Caki2 (cell line): ENCODE results near the gene PPP6R3. TPM values are rescaled to one million over a fixed set of nuclear protein-coding genes. Genes with fewer than 3 reads are reported as not detected.

Experiments used
- DNase-seq: peaks from one replicate; pipeline ENCODE4 v3.0.0-alpha.2; 2015; ENCODE audit warnings: low read depth
- in situ Hi-C: cut with HindIII; loops from 2 replicates; pipeline ENCODE4 v1.10.0; 2016; ENCODE audit warnings: low sequenced_read_pairs, low pct_unique_long_range_greater_than_20kb, mixed read lengths
- total RNA-seq: library from RNA; depleted of rRNA; stranded (reverse); fragments of >200 nt; shearing (Covaris generic); gene quantifications from 2 replicates; pipeline ENCODE4 v1.2.3, GENCODE V29; 2014; ENCODE audit warnings: low replicate concordance; rRNA removed

PPP6R3 gene
- total RNA-seq, 1 experiment from 2014 or later, result 55.0 TPM

DNA sequence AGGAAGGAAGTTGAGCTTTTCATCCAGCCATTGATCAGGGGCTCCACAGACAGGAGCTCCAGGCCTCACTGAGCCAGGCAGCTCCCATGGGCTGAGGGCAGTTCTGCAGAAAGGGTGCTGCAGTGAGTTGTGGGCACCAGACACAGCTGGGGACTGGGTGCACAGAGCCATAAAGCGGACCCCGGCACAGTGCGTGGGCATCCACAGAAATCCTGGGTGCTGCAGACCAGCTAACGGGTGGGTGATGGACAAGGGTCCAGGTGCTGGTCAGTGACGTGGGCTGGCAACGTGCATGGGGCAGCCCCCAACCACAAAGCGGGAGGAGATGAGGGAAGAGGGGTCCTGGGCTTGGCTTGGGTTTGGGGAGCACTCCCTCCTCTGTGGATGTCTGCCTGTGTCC lies 204.4 kb downstream of the PPP6R3 start:
- no peak for DNase-seq
- in situ Hi-C loops, result no loop called here

Other genes with a start within 250 kb of the PPP6R3 start
- gene KMT5B, start 247.5 kb upstream of the PPP6R3 start, total RNA-seq, result 2.2 and 3.8 TPM in 2 replicates
- gene C11orf24, start 188.8 kb upstream of the PPP6R3 start, total RNA-seq, result 20.1 and 22.6 TPM in 2 replicates
- gene LRP5, start 148.2 kb upstream of the PPP6R3 start, total RNA-seq, result 13.5 and 15.4 TPM in 2 replicates
- not detected in 2 replicates for gene GAL, start 223.8 kb downstream of the PPP6R3 start, total RNA-seq